Adrenal gland (tissue), 5 donors: ENCODE measurements around the gene ESYT1.

ENCODE experiments used
- POLR2A ChIP-seq, 2 donors: fragments of 450-650 bp; IDR thresholded peaks; one replicate each; pipeline ENCODE4 v1.6.1; 2017; ENCODE audit warnings: antibody characterized with exemption in 2 of 2, mild to moderate bottlenecking in 2 of 2, moderate library complexity in 1 of 2
- TF ChIP-seq, protein P1 (sequence below), 6 experiments: fragments of 450-650 bp in 4 of 6; fragments of 200-600 bp in 2 of 6; sonication (generic) in 1 of 6; IDR thresholded peaks; 1 replicate in 5 of 6; 2 replicates in 1 of 6; pipeline versions ENCODE4 v1.5.1 to v1.8.0; 2016 to 2021; ENCODE audit warnings: antibody characterized with exemption in 6 of 6, mild to moderate bottlenecking in 2 of 6, moderate library complexity in 1 of 6
- donor health status: DM: no; HTN: no; CAD: no.

- TF ChIP-seq, protein P1, sequence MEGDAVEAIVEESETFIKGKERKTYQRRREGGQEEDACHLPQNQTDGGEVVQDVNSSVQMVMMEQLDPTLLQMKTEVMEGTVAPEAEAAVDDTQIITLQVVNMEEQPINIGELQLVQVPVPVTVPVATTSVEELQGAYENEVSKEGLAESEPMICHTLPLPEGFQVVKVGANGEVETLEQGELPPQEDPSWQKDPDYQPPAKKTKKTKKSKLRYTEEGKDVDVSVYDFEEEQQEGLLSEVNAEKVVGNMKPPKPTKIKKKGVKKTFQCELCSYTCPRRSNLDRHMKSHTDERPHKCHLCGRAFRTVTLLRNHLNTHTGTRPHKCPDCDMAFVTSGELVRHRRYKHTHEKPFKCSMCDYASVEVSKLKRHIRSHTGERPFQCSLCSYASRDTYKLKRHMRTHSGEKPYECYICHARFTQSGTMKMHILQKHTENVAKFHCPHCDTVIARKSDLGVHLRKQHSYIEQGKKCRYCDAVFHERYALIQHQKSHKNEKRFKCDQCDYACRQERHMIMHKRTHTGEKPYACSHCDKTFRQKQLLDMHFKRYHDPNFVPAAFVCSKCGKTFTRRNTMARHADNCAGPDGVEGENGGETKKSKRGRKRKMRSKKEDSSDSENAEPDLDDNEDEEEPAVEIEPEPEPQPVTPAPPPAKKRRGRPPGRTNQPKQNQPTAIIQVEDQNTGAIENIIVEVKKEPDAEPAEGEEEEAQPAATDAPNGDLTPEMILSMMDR (IDR thresholded peaks at IDR 0.05): no peak
- no peak for TF ChIP-seq POLR2A (IDR thresholded peaks at IDR 0.05)
These were observed 24.9 kb downstream of the ESYT1 start for GRCh38 chr12:56152756-56153677.
